ENCODE results near the gene PIK3C2G. TPM values are rescaled to one million over a fixed set of nuclear protein-coding genes. Genes with fewer than 3 reads are reported as not detected.

The PIK3C2G gene
- total RNA-seq, 1 experiment from 2014 or later, result not detected

- TF ChIP-seq REST (IDR thresholded peaks at IDR 0.05; ENCODE audit: low read depth) (no peak), POLR2AphosphoS5 (IDR thresholded peaks at IDR 0.05; ENCODE audit: low read depth, low read length) (no peak), CEBPB (IDR thresholded peaks at IDR 0.05; ENCODE audit: low read depth) (no peak), MAX (IDR thresholded peaks at IDR 0.05) (no peak), ZNF274 (IDR thresholded peaks at IDR 0.05; ENCODE audit: low read depth, low read length) (no peak), ELF1 (IDR thresholded peaks at IDR 0.05; ENCODE audit: borderline replicate concordance, low read depth) (no peak), SRF (IDR thresholded peaks at IDR 0.05; ENCODE audit: low read depth) (no peak), ATF3 (IDR thresholded peaks at IDR 0.05) (no peak)
Measured at GRCh38 chr12:18483698-18484325, 222.5 kb downstream of the PIK3C2G start (continued).

GRCh38 chr12:18486036-18486435, 224.7 kb downstream of the PIK3C2G start:
- H3K9me3 ChIP-seq (ENCODE audit: control insufficient read depth in 1 of 2, insufficient read depth in 1 of 2, low read depth in 1 of 2, low read length in 2 of 2), result no peaks in the 10 kb centered on the region
- no peaks in the 10 kb centered on the region for H4K20me1 ChIP-seq (ENCODE audit: insufficient read depth)
- DNase-seq (ENCODE audit: low read depth, low spot score), result no peak
- ChIA-PET POLR2A (no interaction called here), RAD21 (ENCODE audit: low non-redundant PET in 1 of 2, low total read pairs in 2 of 2, uncharacterized antibody in 2 of 2, unreplicated experiment in 2 of 2) (no interaction called here), CTCF (no interaction called here)
- no peaks in the 10 kb centered on the region for H3K27me3 ChIP-seq (ENCODE audit: insufficient read depth, low read length)
- no peak overlapping the region for H3K27ac ChIP-seq (ENCODE audit: low read depth, low read length)
- H3K36me3 ChIP-seq (ENCODE audit: control insufficient read depth in 1 of 2, insufficient read depth in 2 of 2, low read length in 2 of 2), result no peaks in the 10 kb centered on the region
- no peaks in the 10 kb centered on the region for H3K4me1 ChIP-seq (ENCODE audit: control insufficient read depth in 1 of 2, insufficient read depth in 2 of 2, low read length in 2 of 2)
- no peaks in the 10 kb centered on the region for H3K79me2 ChIP-seq (ENCODE audit: insufficient read depth, low read length)
- intact Hi-C loops (cut with micrococcal nuclease), result no loop called here
- no peak overlapping the region for H3K4me2 ChIP-seq (ENCODE audit: low read length)
- H3K4me3 ChIP-seq (replicated peaks in 1 of 2; ENCODE audit: low read depth in 1 of 2, low read length in 2 of 2), result no peak overlapping the region
- no peak for ATAC-seq
- H3K9ac ChIP-seq (ENCODE audit: low read length), result no peak overlapping the region
- BruUV-seq (replicated peaks), result no TSS peak
- H2AFZ ChIP-seq (ENCODE audit: low read depth, low read length, poor library complexity, severe bottlenecking), result no peak overlapping the region
- no peaks in the 10 kb centered on the region for H3K9me2 ChIP-seq (ENCODE audit: insufficient read depth)
- TF ChIP-seq REST (IDR thresholded peaks at IDR 0.05; ENCODE audit: low read depth), result no peak
- no peak for TF ChIP-seq RAD21 (IDR thresholded peaks at IDR 0.05; ENCODE audit: low read depth)
- TF ChIP-seq ZNF274 (IDR thresholded peaks at IDR 0.05; ENCODE audit: low read depth, low read length), result no peak
- no peak for TF ChIP-seq SRF (IDR thresholded peaks at IDR 0.05; ENCODE audit: low read depth)
- no peak for TF ChIP-seq EZH2phosphoT487 (IDR thresholded peaks at IDR 0.05; ENCODE audit: borderline replicate concordance)
- no peak for TF ChIP-seq FOSL1 (IDR thresholded peaks at IDR 0.05; ENCODE audit: low read depth)
- no peak for TF ChIP-seq CTCF (IDR thresholded peaks at IDR 0.05 in 2 of 3, conservative IDR thresholded peaks at IDR 0.05 in 1 of 3; ENCODE audit: borderline replicate concordance in 1 of 3, insufficient read depth in 1 of 3, low read depth in 2 of 3, low read length in 2 of 3)

Data from HCT116 (cell line).